Astrocyte of the spinal cord (primary cell): ENCODE results near the gene SYT1.

ENCODE experiments used
- DNase-seq: peaks from one replicate; pipeline ENCODE4 v3.0.0; 2011; ENCODE audit warnings: low read depth, low spot score
- H3K4me3 ChIP-seq: 2 replicates; pipeline ENCODE4 v1.5.1; 2011; ENCODE audit warnings: low read depth, mild to moderate bottlenecking, low read length, moderate library complexity
- in situ Hi-C: cut with HindIII; loops from 2 replicates; pipeline ENCODE4 v1.10.0; 2017; ENCODE audit warnings: low sequenced_read_pairs
- TF ChIP-seq, protein P1 (sequence below): IDR thresholded peaks from 2 replicates; pipeline ENCODE4 v1.5.1; 2012; ENCODE audit warnings: low read depth, mild to moderate bottlenecking, low read length, inconsistent platforms

The SYT1 gene

DNA sequence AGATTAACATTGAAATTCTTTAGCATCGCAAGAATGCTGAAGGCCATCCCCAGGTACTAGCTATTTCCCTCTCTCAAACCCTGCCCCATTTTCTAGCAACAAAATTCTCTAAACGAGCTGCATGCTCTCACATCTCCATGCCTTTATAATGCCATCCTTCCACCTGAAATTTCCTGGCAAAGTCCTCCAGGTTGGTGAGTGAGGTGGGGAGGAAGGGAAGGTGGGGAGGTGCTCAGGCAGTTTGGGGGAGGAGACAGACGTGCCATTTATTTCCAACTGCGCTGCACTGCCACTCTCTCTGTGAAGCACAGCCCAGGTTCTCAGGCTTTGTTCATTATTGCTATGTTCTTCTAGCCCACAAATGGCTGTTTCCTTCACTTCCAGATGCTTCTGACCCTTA lies 617.7 kb downstream of the SYT1 start:
- H3K4me3 ChIP-seq, result no peak overlapping the region
- in situ Hi-C loops, result no loop called here
- no peak for DNase-seq
- TF ChIP-seq, protein P1, sequence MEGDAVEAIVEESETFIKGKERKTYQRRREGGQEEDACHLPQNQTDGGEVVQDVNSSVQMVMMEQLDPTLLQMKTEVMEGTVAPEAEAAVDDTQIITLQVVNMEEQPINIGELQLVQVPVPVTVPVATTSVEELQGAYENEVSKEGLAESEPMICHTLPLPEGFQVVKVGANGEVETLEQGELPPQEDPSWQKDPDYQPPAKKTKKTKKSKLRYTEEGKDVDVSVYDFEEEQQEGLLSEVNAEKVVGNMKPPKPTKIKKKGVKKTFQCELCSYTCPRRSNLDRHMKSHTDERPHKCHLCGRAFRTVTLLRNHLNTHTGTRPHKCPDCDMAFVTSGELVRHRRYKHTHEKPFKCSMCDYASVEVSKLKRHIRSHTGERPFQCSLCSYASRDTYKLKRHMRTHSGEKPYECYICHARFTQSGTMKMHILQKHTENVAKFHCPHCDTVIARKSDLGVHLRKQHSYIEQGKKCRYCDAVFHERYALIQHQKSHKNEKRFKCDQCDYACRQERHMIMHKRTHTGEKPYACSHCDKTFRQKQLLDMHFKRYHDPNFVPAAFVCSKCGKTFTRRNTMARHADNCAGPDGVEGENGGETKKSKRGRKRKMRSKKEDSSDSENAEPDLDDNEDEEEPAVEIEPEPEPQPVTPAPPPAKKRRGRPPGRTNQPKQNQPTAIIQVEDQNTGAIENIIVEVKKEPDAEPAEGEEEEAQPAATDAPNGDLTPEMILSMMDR, result no peak

DNA sequence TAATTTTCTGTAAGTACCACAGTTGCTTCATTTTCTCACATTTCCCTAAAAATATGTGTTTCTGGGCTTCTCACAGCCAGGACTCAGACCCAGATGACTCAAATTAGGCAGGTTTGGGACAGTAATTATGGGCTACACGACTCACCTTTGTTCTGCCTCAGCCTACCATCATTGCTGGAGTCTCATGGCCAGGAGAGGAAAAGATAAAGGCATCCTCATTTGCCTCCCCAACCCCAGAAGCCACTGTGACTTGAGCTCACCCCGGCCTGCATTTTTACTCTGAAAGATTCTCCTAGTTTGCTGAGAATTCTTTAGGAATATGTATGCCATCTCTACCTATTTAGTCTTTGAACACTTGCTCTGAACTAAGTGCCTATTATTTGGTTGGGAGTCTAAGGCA lies 618.3 kb downstream of the SYT1 start:
- TF ChIP-seq, protein P1, result no peak
- no peak overlapping the region for H3K4me3 ChIP-seq
- in situ Hi-C loops, result no loop called here
- no peak for DNase-seq

DNA sequence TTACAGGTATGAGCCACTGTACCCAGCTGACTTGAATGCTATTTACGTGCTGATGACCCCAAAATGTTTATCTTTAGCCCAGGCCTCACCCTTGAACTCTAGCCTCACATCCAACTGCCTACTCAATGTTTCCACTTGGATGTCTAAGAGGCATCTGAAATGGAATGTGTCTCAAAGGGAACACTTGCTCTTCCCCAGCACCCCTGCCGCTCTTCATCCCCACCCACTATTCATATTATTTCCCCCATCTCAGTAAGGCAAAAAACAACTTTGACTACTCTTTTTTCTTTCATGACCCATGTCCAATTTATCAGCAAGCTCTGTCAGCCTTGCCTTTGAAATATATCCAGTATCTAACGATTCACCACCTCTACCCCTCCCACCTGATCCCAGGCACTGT lies 621.6 kb downstream of the SYT1 start:
- no peak overlapping the region for H3K4me3 ChIP-seq
- TF ChIP-seq, protein P1, result no peak
- no peak for DNase-seq
- in situ Hi-C loops, result no loop called here

DNA sequence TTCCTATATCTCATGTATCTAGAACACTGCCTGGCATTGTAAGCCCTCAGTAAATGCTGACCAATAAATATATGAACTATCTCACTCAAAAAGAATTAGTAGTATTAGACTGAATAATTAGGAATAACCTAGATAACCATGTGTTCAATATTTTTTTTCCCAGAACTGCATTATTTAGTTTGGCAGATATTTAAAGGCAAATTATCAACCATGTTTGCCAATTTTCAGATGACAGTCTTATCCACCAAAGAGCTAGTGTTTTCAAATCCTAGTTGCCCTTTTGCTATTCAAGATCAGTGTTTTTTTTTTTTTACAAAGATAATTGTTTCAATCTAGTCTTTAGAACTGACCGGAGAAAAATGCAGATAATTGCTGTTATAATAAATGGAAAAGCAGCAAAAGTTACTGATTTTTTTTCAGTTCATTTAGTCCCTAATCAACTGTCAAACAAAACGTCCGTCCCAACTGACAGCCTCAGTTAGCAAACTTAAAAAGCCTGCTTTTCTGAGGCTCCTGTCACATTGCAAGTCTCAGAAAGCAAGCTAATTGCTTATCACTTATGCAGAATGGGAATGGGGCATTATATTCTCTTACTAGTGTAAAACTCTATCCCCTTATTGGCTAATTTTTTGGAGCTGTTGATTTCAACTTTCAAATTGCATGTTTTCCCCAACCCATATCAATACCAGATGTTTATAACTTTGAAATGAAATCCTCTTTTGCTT lies 623.0 kb downstream of the SYT1 start:
- TF ChIP-seq, protein P1, result no peak
- H3K4me3 ChIP-seq, result no peak overlapping the region
- in situ Hi-C loops, result no loop called here
- DNase-seq, result no peak
